Measurements from ENCODE around the gene TMEM184C. TPM values are rescaled to one million over a fixed set of nuclear protein-coding genes. Genes with fewer than 3 reads are reported as not detected.

TMEM184C gene
- total RNA-seq = 10 to 100 TPM; 13.2 to 18.4 TPM

DNA sequence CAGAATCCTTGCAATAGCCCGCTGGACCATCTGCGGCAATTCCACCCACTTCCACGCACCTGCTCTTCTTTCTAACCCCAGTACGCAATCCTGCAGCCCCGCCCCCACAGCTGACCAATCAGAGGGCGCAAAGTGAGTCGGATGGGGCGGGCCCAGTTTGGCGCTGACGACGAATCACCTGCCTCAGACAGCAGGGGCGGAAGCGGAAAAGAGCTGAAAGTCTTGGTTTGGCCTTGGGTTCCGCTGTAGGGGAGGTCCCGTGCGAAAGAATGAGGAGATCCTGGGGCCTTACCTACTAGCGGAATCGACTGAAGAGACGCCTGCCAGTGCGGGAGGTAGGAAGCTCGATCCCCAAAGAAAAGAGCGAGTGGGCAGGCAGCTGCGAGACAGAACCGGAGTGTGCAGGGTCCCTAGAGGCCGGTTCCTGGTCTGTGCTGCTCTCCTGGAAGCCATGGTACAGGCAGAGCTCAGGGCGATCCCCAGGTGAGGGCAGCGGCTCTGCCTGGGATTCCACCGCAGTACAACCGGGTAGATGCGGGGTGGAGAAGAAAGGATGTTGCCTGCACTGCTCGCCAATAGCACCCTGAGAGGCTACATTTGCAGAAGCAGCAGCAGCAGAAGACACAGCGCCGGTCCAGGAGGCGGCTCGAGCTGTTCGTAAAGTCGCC is at the start of gene TMEM184C:
Gene TMEM184C, plus strand, starts transcription at position 225 of the 668 bp plus-strand sequence. CDS start 560 bp downstream, outside the sequence.
- TF ChIP-seq, protein P1, sequence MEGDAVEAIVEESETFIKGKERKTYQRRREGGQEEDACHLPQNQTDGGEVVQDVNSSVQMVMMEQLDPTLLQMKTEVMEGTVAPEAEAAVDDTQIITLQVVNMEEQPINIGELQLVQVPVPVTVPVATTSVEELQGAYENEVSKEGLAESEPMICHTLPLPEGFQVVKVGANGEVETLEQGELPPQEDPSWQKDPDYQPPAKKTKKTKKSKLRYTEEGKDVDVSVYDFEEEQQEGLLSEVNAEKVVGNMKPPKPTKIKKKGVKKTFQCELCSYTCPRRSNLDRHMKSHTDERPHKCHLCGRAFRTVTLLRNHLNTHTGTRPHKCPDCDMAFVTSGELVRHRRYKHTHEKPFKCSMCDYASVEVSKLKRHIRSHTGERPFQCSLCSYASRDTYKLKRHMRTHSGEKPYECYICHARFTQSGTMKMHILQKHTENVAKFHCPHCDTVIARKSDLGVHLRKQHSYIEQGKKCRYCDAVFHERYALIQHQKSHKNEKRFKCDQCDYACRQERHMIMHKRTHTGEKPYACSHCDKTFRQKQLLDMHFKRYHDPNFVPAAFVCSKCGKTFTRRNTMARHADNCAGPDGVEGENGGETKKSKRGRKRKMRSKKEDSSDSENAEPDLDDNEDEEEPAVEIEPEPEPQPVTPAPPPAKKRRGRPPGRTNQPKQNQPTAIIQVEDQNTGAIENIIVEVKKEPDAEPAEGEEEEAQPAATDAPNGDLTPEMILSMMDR (IDR thresholded peaks at IDR 0.05) = no peak
- ChIA-PET CTCF (interaction anchor here (1.2 to 4.8 kb wide), 16 partner anchors 10 to 456 kb away, joined by 3 to 36 read pairs (median 4); partner anchors contain the start of gene PRMT9), POLR2A (interaction anchor here (0.6 to 2.3 kb wide), 11 partner anchors 12 to 1231 kb away, joined by 3 to 10 read pairs (median 3); partner anchors contain the start of genes ARHGAP10 and PRMT9)
- Mint-ChIP-seq H3K4me1 (ENCODE audit: low read depth) (peaks cover 29% of the 10 kb centered on the region), H3K27me3 (no peaks in the 10 kb centered on the region), H3K9me3 (no peaks in the 10 kb centered on the region), H3K27ac (peak within 1 kb of the TSS; percentile 95), H3K36me3 (ENCODE audit: low read depth) (peaks cover 13% of the 10 kb centered on the region), H3K4me3 (peak within 1 kb of the TSS; percentile 95)
- ATAC-seq = peak; percentile 99
- DNase-seq = peak; percentile 99
- intact Hi-C loops (cut with micrococcal nuclease) = loop anchor here (5.0 kb wide), 1 partner anchor 65 kb away; the partner anchor contains the start of gene PRMT9

DNA sequence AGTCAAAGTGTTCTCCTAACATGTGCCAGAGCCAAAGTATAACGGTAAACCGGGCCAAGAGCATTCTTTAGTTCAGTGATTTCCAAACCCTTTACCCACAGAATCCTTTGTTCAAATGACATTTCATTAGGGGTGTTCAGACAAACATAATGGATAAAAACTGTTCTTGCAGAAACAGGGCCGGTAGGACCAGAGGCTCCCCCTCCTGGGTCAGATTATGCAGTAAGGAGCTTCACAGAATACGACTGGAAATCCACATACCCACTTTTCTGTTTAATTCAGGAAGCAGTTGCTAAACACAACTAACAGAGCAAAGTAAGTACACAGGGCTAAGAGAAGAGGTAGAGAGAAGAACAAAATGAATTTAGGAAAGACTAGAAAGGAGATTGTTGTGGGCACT is 46.6 kb upstream of the TMEM184C start:
- no peaks in the 10 kb centered on the region for H3K36me3 Mint-ChIP-seq (ENCODE audit: low read depth)
- DNase-seq (no peak), ATAC-seq (no peak)
- peaks cover 3% of the 10 kb centered on the region for H3K27me3 Mint-ChIP-seq
- H3K27ac Mint-ChIP-seq = no peak overlapping the region
- no peak overlapping the region for H3K4me3 Mint-ChIP-seq
- H3K9me3 Mint-ChIP-seq = no peaks in the 10 kb centered on the region
- CTCF ChIA-PET = interaction anchor here (1.1 to 1.7 kb wide), 4 partner anchors 12 to 296 kb away, joined by 4 to 6 read pairs (median 4); no protein-coding TSS in a partner anchor
- TF ChIP-seq, protein P1 (IDR thresholded peaks at IDR 0.05) = no peak
- POLR2A ChIA-PET = no interaction called here
- intact Hi-C loops (cut with micrococcal nuclease) = no loop called here
- no peaks in the 10 kb centered on the region for H3K4me1 Mint-ChIP-seq (ENCODE audit: low read depth)

DNA sequence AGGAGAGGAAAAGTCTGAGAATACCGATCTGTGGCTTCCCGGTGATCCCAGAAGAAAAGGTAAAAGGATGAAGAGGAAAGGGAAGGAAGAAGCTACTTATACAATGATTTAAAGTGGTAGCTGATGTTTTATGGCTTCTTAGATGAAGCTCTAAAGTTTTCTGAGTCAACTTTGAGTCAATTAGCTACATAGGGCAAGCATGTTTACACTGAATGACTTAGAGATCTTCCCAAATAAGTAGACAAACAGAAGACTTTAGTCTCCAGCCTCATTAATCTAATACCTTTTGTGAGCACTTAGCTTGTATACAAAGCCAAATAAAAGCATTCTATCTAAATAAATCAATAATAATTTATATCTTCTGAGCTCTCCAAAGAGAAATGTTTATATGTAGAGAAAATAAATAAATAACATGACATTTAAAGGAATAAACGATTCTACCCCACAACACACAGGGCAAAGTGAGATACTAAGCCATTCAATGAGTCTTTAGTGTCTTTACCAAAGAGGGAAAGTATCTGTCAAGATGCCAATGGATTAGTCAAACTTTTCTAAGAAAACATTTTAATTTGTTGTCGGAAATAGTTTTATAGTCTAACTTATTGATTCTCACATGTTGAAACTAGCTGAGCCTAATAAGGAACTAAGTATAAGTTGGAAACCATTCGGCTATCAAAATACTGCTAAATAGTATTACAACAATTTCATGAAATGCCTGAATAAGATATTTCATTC is 46.0 kb upstream of the TMEM184C start:
- H3K9me3 Mint-ChIP-seq = no peaks in the 10 kb centered on the region
- ATAC-seq = no peak
- ChIA-PET CTCF (interaction anchor here (1.1 to 1.3 kb wide), 3 partner anchors 12 to 296 kb away, joined by 4 read pairs; no protein-coding TSS in a partner anchor), POLR2A (no interaction called here)
- TF ChIP-seq, protein P1 (IDR thresholded peaks at IDR 0.05) = no peak
- no peak overlapping the region for H3K4me3 Mint-ChIP-seq
- H3K27me3 Mint-ChIP-seq = peaks cover 3% of the 10 kb centered on the region
- H3K4me1 Mint-ChIP-seq (ENCODE audit: low read depth) = no peaks in the 10 kb centered on the region
- H3K27ac Mint-ChIP-seq = no peak overlapping the region
- DNase-seq = no peak
- no peaks in the 10 kb centered on the region for H3K36me3 Mint-ChIP-seq (ENCODE audit: low read depth)
- intact Hi-C loops (cut with micrococcal nuclease) = no loop called here

GRCh38 chr4:147576084-147576483 is 41.1 kb upstream of the TMEM184C start:
- TF ChIP-seq, protein P1 (IDR thresholded peaks at IDR 0.05) = no peak

More at GRCh38 chr4:147576084-147576483, 41.1 kb upstream of the TMEM184C start:
- H3K4me3 Mint-ChIP-seq = no peak overlapping the region
- DNase-seq (no peak), ATAC-seq (no peak)
- CTCF ChIA-PET = interaction anchor here (0.8 to 1.5 kb wide), 3 partner anchors 11 to 291 kb away, joined by 3 to 4 read pairs (median 3); no protein-coding TSS in a partner anchor
- no peaks in the 10 kb centered on the region for H3K36me3 Mint-ChIP-seq (ENCODE audit: low read depth)
- POLR2A ChIA-PET = interaction anchor here (0.8 kb wide), 1 partner anchor 14 kb away, joined by 3 read pairs; no protein-coding TSS in a partner anchor
- H3K4me1 Mint-ChIP-seq (ENCODE audit: low read depth) = no peaks in the 10 kb centered on the region
- H3K27me3 Mint-ChIP-seq = no peaks in the 10 kb centered on the region
- no peaks in the 10 kb centered on the region for H3K9me3 Mint-ChIP-seq
- intact Hi-C loops (cut with micrococcal nuclease) = no loop called here
- H3K27ac Mint-ChIP-seq = no peak overlapping the region
